Measurements from ENCODE around the gene MARK4.
"Not testable (repeated sequence)": the region's sequence is repeated elsewhere in the genome, so short reads cannot be mapped to it uniquely, and the experiment has no call there.

Gene MARK4

DNA sequence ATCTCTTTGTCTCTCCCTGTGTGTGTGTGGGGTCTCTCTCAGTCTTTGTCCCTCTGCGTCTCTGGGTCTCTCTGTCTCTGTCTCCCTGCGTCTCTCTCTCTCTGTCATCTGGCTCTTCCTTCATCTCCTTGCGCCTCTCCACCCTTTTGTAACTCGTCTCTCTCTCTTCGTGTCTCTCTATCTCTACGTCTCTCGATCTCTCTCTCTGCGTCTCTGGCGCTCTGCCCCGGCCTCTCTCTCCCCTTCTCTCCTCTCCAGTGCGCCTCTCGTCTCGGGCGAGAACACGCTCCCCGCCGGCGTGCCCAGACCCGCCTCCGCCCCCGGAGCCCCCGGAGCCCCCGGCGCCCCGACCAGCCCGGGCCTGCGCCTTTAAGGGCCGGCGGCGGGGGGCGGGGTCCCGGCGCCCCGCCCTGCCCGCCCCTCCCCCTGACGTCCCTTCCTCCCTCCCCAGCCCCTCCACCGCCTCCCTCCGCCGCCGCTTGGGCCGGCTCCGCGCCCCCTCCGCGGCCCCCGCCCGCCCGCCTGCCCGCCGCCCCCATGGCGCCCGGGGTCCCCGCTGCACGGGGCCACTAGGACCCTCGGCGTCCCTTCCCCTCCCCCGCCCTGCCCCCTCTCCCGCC, at the start of gene MARK4:
TSS of gene MARK4 (plus strand) at position 440 of the 620 bp plus-strand sequence. CDS start 318 bp downstream, outside the sequence.
- DNase-seq (ENCODE audit: low read depth in 2 of 2) = peak; percentile 17 to 29

DNA sequence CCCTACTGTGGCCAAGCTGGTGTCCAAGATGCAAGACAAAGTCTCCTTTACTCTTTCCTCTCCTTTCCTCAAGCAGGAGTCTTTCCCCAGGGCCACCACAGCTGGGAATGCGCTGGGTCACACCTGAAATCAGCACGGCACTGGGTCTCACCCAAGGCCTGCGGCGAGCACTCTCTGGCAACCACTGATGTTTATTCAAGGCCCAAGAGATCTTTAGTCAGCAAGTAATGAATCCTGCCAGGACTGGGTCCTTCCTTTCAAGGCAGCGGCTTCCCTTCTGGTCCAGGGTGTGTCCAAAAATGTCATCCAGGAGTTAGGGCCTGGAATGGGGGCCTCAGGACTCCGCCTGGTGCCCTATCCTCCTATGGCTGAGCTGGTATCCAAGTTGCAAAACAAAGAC, 48.4 kb upstream of the MARK4 start:
- no peak for DNase-seq (ENCODE audit: low read depth in 2 of 2)

DNA sequence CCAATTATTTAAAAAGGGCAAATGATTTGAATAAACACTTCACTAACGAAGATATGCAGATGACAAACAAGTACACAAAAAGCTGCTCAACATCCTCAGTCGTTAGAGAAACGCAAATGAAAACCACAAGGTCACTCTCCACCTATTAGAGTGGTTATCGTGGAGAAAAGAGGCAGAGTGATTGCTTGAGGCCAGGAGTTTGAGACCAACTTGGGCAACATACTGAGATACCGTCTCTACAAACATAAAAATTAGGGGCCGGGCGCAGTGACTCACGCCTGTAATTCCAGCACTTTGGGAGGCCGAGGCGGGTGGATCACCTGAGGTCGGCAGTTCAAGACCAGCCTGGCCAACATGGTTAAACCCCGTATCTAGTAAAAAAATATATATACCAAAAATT, 45.3 kb upstream of the MARK4 start:
- no peak for DNase-seq (ENCODE audit: low read depth in 2 of 2)

GRCh38 chr19:45206328-45206727, 44.7 kb upstream of the MARK4 start:
- no peak for DNase-seq (ENCODE audit: low read depth in 2 of 2)

DNA sequence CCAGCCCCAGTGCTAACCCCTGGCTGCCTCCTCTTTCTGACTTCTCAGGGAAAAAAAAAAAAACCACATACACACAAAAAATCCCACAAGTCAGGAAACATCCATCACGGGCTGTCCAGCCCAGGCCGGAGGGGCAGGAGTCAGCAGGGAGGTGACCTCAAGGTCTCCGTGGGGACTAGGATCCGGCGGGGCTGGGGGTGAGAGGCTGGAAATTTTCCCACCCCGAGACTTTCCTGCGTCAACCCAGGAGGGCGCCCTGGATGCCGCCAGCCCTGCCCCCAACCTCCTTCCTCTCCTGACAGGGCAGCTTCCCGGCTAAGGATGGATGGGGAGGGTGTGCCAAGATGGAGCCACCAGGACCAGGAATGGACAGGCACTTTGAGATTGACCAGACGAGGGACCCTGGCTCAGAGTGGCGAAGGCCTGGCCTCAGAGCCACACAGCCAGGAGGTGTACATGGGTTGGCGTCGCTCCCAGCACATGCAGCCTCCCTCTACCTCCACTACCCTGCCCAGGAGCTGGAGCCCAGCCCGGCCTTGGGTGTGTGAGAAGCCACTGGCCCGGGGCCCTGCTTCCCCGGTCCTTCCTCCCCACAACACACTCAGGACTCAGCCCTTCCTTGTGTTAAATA, 39.2 kb upstream of the MARK4 start:
- no peak for DNase-seq (ENCODE audit: low read depth in 2 of 2)

GRCh38 chr19:45213031-45213430, 38.0 kb upstream of the MARK4 start:
- DNase-seq (ENCODE audit: low read depth in 2 of 2) = no peak

- no peak for DNase-seq (ENCODE audit: low read depth in 2 of 2)
These were observed 35.5 kb upstream of the MARK4 start for GRCh38 chr19:45215391-45216191.

GRCh38 chr19:45216667-45217066, 34.4 kb upstream of the MARK4 start:
- DNase-seq (ENCODE audit: low read depth in 2 of 2) = no peak

DNA sequence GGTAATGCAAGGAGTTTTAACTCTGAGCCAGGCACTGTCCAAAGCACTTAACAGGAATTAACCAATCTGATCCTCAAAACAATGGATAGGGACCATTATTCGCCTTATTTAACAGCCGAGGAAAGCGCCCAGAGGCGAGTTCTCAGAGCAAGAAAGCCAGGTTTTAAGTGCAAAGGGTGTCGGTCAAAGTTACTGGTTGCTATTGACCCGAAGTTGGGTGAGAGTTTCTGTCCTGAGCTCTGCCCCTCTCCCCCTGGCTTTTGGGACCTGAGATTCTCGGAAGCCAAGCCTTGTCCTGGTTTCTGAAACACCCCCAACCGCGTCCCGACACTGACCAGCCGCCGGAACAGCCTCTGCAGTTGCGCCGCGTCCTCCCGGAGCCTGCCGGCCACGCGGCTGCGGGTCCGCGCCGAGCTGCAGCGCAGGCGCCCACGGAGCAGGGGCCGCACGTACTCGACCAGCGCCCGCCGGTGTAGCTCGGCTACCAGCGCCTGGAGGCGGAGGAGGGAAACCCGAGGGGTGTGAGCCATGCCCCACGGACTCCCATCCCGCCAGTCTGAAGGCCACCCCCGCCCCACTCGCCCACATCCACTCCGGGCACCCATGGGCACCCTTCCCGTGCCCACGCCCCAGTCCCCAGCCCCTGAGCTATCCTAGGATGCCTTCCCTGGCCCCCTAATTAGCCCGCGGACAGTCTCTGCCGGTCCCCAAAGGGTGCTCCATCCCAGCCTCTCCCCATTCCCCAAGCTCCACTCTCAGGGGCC, 33.7 kb upstream of the MARK4 start:
- no peak for DNase-seq (ENCODE audit: low read depth in 2 of 2)

GRCh38 chr19:45217957-45218334, 33.1 kb upstream of the MARK4 start:
- no peak for DNase-seq (ENCODE audit: low read depth in 2 of 2)

GRCh38 chr19:45218426-45218825, 32.6 kb upstream of the MARK4 start:
- DNase-seq (ENCODE audit: low read depth in 2 of 2) = no peak

GRCh38 chr19:45218911-45219743, 31.9 kb upstream of the MARK4 start:
- DNase-seq (ENCODE audit: low read depth in 2 of 2) = no peak

DNA sequence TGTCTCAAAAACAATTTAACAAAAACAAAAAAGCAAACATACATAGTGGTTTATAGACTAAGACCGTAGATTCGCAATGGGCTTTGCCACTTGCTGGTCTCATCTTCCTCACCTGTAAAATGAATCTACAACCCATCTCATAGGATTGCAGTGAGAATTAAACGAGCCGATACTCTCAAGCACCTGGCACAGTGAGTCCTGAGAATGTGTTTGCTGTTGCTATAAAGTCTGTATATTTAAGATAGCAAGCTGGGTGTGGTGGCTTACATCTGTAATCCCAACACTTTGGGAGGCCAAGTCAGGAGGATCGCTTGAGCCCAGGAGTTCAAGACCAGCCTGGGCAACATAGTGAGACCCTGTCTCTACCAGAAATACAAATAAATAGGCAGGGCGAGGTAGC, 28.3 kb upstream of the MARK4 start:
- no peak for DNase-seq (ENCODE audit: low read depth in 2 of 2)

- no peak for DNase-seq (ENCODE audit: low read depth in 2 of 2)
These were observed 27.2 kb upstream of the MARK4 start for GRCh38 chr19:45223879-45224278.

- no peak for DNase-seq (ENCODE audit: low read depth in 2 of 2)
These were observed 26.4 kb upstream of the MARK4 start for GRCh38 chr19:45224645-45225044.

GRCh38 chr19:45229056-45229455, 22.0 kb upstream of the MARK4 start:
- not testable (repeated sequence) for DNase-seq (ENCODE audit: low read depth in 2 of 2)

DNA sequence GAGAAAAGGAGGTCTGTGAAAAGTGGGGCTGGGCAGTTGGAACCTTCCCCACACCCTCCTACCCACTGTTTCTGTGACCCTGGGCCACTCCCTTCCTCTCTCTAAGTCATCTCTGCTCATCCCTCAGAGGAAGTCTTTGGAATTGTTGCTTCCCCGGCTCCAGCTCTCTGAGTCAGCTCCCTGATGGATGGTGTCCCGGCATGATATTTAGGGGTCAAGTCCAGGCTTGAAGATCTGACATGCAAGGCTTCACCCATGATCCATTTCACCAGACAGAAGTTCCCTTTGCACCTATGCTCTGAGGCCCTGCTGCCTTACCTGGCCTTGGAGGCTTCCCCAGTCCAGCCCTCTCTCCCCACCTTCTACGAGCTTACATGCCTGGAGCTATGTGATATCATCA, 19.2 kb upstream of the MARK4 start:
- no peak for DNase-seq (ENCODE audit: low read depth in 2 of 2)

GRCh38 chr19:45234089-45234869, 16.8 kb upstream of the MARK4 start:
- no peak for DNase-seq (ENCODE audit: low read depth in 2 of 2)

DNA sequence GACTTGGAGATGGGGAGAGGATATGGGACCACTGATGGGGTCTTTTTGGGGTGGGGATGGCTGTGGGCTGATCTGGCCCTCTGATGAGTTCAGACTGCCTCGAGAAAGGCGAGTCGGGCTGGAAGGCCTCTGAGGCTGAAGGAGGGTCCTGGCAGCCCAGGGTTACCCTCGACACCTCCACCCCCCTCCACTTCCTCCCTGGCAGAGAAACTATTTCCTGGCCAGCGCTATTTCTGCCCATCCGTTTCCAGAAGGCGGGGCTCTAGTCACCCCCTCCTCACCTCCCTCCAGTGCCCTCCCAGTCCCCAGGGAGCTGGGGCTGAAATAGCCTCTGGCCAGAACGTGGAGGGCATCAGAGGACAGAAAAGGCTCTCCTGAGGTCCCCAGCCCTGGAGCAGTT, 15.6 kb upstream of the MARK4 start:
- no peak for DNase-seq (ENCODE audit: low read depth in 2 of 2)

DNA sequence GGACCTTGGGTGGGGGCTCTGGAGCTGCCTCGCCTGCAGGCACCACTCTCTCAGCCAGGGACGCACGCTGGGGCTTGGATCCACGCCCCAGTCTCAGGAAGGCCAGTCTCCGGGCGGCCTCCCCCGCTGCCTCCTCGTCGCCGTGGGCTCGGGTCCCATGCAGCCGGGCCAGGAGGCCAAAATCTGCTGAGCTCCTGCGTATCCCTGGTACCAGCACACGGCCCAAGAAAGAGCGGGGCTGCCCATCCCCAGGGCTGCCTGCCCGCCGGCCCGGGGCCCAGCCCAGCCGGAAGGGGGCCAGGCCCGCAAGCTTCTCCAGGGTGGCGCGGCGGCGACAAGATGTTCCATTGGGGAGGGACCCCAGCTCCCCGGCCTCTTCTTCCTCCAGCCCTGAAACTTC, 12.5 kb upstream of the MARK4 start:
- DNase-seq (ENCODE audit: low read depth in 2 of 2) = no peak

All from fibroblast of skin of left quadriceps (primary cell).